ENCODE results near the gene KRAS.

KRAS gene

GRCh38 chr12:25186038-25186787 is 64.5 kb downstream of the KRAS start:
- H3K9ac ChIP-seq (ENCODE audit: low read length), result no peak overlapping the region
- no peak overlapping the region for H2AFZ ChIP-seq (ENCODE audit: low read depth, low read length, severe bottlenecking)
- H3K4me3 ChIP-seq (ENCODE audit: insufficient read depth, low read length, poor library complexity, severe bottlenecking), result no peak overlapping the region
- TF ChIP-seq EZH2phosphoT487 (conservative IDR thresholded peaks at IDR 0.05; ENCODE audit: low read length), result no peak
- TF ChIP-seq, protein P1, sequence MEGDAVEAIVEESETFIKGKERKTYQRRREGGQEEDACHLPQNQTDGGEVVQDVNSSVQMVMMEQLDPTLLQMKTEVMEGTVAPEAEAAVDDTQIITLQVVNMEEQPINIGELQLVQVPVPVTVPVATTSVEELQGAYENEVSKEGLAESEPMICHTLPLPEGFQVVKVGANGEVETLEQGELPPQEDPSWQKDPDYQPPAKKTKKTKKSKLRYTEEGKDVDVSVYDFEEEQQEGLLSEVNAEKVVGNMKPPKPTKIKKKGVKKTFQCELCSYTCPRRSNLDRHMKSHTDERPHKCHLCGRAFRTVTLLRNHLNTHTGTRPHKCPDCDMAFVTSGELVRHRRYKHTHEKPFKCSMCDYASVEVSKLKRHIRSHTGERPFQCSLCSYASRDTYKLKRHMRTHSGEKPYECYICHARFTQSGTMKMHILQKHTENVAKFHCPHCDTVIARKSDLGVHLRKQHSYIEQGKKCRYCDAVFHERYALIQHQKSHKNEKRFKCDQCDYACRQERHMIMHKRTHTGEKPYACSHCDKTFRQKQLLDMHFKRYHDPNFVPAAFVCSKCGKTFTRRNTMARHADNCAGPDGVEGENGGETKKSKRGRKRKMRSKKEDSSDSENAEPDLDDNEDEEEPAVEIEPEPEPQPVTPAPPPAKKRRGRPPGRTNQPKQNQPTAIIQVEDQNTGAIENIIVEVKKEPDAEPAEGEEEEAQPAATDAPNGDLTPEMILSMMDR (IDR thresholded peaks at IDR 0.05; ENCODE audit: insufficient read depth, low read length, poor library complexity, severe bottlenecking), result no peak
- no peaks in the 10 kb centered on the region for H3F3A ChIP-seq (ENCODE audit: insufficient read depth)
- H4K20me1 ChIP-seq (ENCODE audit: low read depth, low read length), result no peaks in the 10 kb centered on the region
- H3K79me2 ChIP-seq (ENCODE audit: insufficient read depth, low read length), result no peaks in the 10 kb centered on the region
- H3K27ac ChIP-seq (ENCODE audit: low read depth, low read length), result no peak overlapping the region
- H3K36me3 ChIP-seq (ENCODE audit: low read length), result no peaks in the 10 kb centered on the region
- H3K9me3 ChIP-seq (ENCODE audit: insufficient read depth, low read length), result no peaks in the 10 kb centered on the region
- H3K4me2 ChIP-seq (ENCODE audit: low read depth, low read length, poor library complexity, severe bottlenecking), result no peak overlapping the region
- H3K27me3 ChIP-seq (ENCODE audit: low read length), result no peaks in the 10 kb centered on the region
- no peaks in the 10 kb centered on the region for H3K9me2 ChIP-seq (replicated peaks; ENCODE audit: insufficient read depth, low read length)

DNA sequence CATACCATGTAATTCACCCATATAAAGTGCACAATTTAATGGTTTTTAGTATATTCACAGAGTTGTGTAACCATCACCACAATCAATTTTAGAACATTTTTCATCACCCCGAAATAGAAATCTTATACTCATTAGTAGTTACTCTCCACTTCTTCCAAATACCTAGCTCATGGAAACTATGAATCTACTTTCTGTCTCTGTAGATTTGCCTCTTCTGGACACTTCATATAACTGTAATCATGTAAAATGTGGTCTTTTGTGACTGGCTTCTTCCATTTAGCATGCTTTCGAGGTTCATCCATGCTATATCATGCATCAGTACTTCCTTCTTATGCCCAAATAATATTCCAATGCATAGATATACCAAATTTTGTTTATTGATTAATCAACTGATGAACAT is 66.6 kb downstream of the KRAS start:
- TF ChIP-seq, protein P1 (IDR thresholded peaks at IDR 0.05; ENCODE audit: insufficient read depth, low read length, poor library complexity, severe bottlenecking), result no peak
- no peak for TF ChIP-seq EZH2phosphoT487 (conservative IDR thresholded peaks at IDR 0.05; ENCODE audit: low read length)
- H3K4me3 ChIP-seq (ENCODE audit: insufficient read depth, low read length, poor library complexity, severe bottlenecking), result no peak overlapping the region
- H3K27ac ChIP-seq (ENCODE audit: low read depth, low read length), result no peak overlapping the region
- no peaks in the 10 kb centered on the region for H4K20me1 ChIP-seq (ENCODE audit: low read depth, low read length)
- H3K79me2 ChIP-seq (ENCODE audit: insufficient read depth, low read length), result no peaks in the 10 kb centered on the region
- H3K9me2 ChIP-seq (replicated peaks; ENCODE audit: insufficient read depth, low read length), result no peaks in the 10 kb centered on the region
- H3K9ac ChIP-seq (ENCODE audit: low read length), result no peak overlapping the region
- H2AFZ ChIP-seq (ENCODE audit: low read depth, low read length, severe bottlenecking), result no peak overlapping the region
- no peaks in the 10 kb centered on the region for H3K27me3 ChIP-seq (ENCODE audit: low read length)
- no peaks in the 10 kb centered on the region for H3K36me3 ChIP-seq (ENCODE audit: low read length)
- no peak overlapping the region for H3K4me2 ChIP-seq (ENCODE audit: low read depth, low read length, poor library complexity, severe bottlenecking)
- H3F3A ChIP-seq (ENCODE audit: insufficient read depth), result no peaks in the 10 kb centered on the region
- no peaks in the 10 kb centered on the region for H3K9me3 ChIP-seq (ENCODE audit: insufficient read depth, low read length)

DNA sequence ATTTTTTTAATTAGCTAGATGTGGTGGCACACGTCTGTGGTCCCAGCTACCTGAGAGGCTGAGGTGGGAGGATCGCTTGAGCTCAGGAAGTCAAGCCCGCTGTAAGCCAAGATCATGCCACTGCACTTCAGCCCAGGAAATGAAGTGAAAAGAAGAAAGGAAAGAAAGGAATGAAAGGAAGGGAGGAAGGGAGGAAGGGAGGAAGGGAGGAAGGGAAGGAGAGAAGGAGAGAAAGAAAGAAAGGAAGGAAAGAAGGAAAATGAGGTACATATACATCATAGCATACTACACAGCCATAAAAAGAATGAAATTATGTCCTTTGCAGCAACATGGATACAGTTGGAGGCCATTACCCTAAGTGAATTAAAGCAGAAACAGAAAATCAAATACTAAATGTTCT is 68.0 kb downstream of the KRAS start:
- Histone ChIP-seq H3K9ac (ENCODE audit: low read length) (no peak overlapping the region), H3K79me2 (ENCODE audit: insufficient read depth, low read length) (no peaks in the 10 kb centered on the region), H3K27me3 (ENCODE audit: low read length) (no peaks in the 10 kb centered on the region), H3K36me3 (ENCODE audit: low read length) (no peaks in the 10 kb centered on the region), H2AFZ (ENCODE audit: low read depth, low read length, severe bottlenecking) (no peak overlapping the region), H3K4me3 (ENCODE audit: insufficient read depth, low read length, poor library complexity, severe bottlenecking) (no peak overlapping the region), H3K27ac (ENCODE audit: low read depth, low read length) (no peak overlapping the region), H3K9me3 (ENCODE audit: insufficient read depth, low read length) (no peaks in the 10 kb centered on the region), H3K9me2 (replicated peaks; ENCODE audit: insufficient read depth, low read length) (no peaks in the 10 kb centered on the region), H3K4me2 (ENCODE audit: low read depth, low read length, poor library complexity, severe bottlenecking) (no peak overlapping the region), H3F3A (ENCODE audit: insufficient read depth) (no peaks in the 10 kb centered on the region), H4K20me1 (ENCODE audit: low read depth, low read length) (no peaks in the 10 kb centered on the region)
- TF ChIP-seq EZH2phosphoT487 (conservative IDR thresholded peaks at IDR 0.05; ENCODE audit: low read length), result no peak
- TF ChIP-seq, protein P1 (IDR thresholded peaks at IDR 0.05; ENCODE audit: insufficient read depth, low read length, poor library complexity, severe bottlenecking), result no peak

All from SU-DHL-6 (cell line).